GM12801 (cell line): ENCODE measurements around the gene SVIL.

Source experiments
- CTCF ChIP-seq: IDR thresholded peaks from one replicate; pipeline ENCODE4 v1.5.1; 2011; ENCODE audit warnings: control low read depth; ENCODE audit not compliant: insufficient read length; ENCODE audit errors: extremely low read depth

Gene SVIL

GRCh38 chr10:29595146-29595545, 39.6 kb downstream of the SVIL start:
- no peak for TF ChIP-seq CTCF

GRCh38 chr10:29591651-29591968, 43.2 kb downstream of the SVIL start:
- no peak for TF ChIP-seq CTCF

- no peak for TF ChIP-seq CTCF
Measured at GRCh38 chr10:29590915-29591650, 43.7 kb downstream of the SVIL start.

- TF ChIP-seq CTCF = no peak
Measured at GRCh38 chr10:29588629-29589421, 45.9 kb downstream of the SVIL start.

- TF ChIP-seq CTCF = no peak
Measured at GRCh38 chr10:29586509-29586908, 48.3 kb downstream of the SVIL start.

GRCh38 chr10:29585488-29585976, 49.2 kb downstream of the SVIL start:
- no peak for TF ChIP-seq CTCF

GRCh38 chr10:29584436-29584835, 50.3 kb downstream of the SVIL start:
- no peak for TF ChIP-seq CTCF
